ENCODE data around the gene GMFB.

GRCh38 chr14:54451961-54452360, 36.8 kb downstream of the GMFB start:
- TF ChIP-seq CTCF (IDR thresholded peaks at IDR 0.05) (no peak), RAD21 (conservative IDR thresholded peaks at IDR 0.05 in 1 of 2, IDR thresholded peaks at IDR 0.05 in 1 of 2) (no peak), MAX (IDR thresholded peaks at IDR 0.05) (no peak)

Data from A549 (cell line).